Ishikawa (cell line): Measurements from ENCODE around the gene DENND5A.

Experiments
- CEBPB ChIP-seq: IDR thresholded peaks from 2 replicates; pipeline ENCODE4 v1.6.1; 2012
- CREB1 ChIP-seq: IDR thresholded peaks from 2 replicates; pipeline ENCODE4 v1.6.1; 2012; ENCODE audit warnings: low read depth
- EGR1 ChIP-seq: IDR thresholded peaks from 2 replicates; pipeline ENCODE4 v1.6.1; 2012
- EP300 ChIP-seq: IDR thresholded peaks from 2 replicates; pipeline ENCODE4 v1.6.1; 2012; ENCODE audit warnings: borderline replicate concordance
- FOXM1 ChIP-seq: IDR thresholded peaks from 2 replicates; pipeline ENCODE4 v1.6.1; 2012; ENCODE audit warnings: low read depth, borderline replicate concordance
- MAX ChIP-seq: IDR thresholded peaks from 2 replicates; pipeline ENCODE4 v1.6.1; 2012
- NFIC ChIP-seq: IDR thresholded peaks from 2 replicates; pipeline ENCODE4 v1.6.1; 2012
- RAD21 ChIP-seq: IDR thresholded peaks from 2 replicates; pipeline ENCODE4 v1.6.1; 2012; ENCODE audit warnings: low read depth
- REST ChIP-seq: IDR thresholded peaks from 2 replicates; pipeline ENCODE4 v1.6.1; 2012; ENCODE audit warnings: low read depth, mild to moderate bottlenecking
- TAF1 ChIP-seq: IDR thresholded peaks from 2 replicates; pipeline ENCODE4 v1.6.1; 2012; ENCODE audit warnings: low read depth, mild to moderate bottlenecking
- TCF12 ChIP-seq: IDR thresholded peaks from 2 replicates; pipeline ENCODE4 v1.6.1; 2012; ENCODE audit warnings: low read depth
- TEAD4 ChIP-seq: IDR thresholded peaks from 2 replicates; pipeline ENCODE4 v1.6.1; 2012
- USF1 ChIP-seq: IDR thresholded peaks from 2 replicates; pipeline ENCODE4 v1.6.1; 2012
- YY1 ChIP-seq: IDR thresholded peaks from 2 replicates; pipeline ENCODE4 v1.6.1; 2012; ENCODE audit warnings: low read depth
- ZBTB7A ChIP-seq: IDR thresholded peaks from 2 replicates; pipeline ENCODE4 v1.6.1; 2012; ENCODE audit warnings: low read depth

The DENND5A gene

GRCh38 chr11:9177438-9178091 lies 87.6 kb downstream of the DENND5A start:
- TF ChIP-seq YY1 (no peak), EGR1 (no peak), REST (no peak), FOXM1 (no peak), TEAD4 (no peak)

GRCh38 chr11:9176550-9176949 lies 88.6 kb downstream of the DENND5A start:
- TF ChIP-seq USF1 (no peak), CREB1 (no peak)

- TF ChIP-seq TAF1 (no peak), EGR1 (no peak), FOXM1 (no peak), NFIC (no peak), CREB1 (no peak), TCF12 (no peak), USF1 (no peak), ZBTB7A (no peak), CEBPB (no peak), EP300 (no peak), RAD21 (no peak), REST (no peak), YY1 (no peak), TEAD4 (no peak)
These were observed 89.0 kb downstream of the DENND5A start for GRCh38 chr11:9176136-9176535.

- TF ChIP-seq TAF1, result no peak
- TF ChIP-seq CEBPB, result no peak
- no peak for TF ChIP-seq EP300
- TF ChIP-seq TEAD4, result no peak
- no peak for TF ChIP-seq ZBTB7A
- TF ChIP-seq FOXM1, result no peak
- TF ChIP-seq EGR1, result no peak
- no peak for TF ChIP-seq USF1
- no peak for TF ChIP-seq YY1
- TF ChIP-seq NFIC, result no peak
- TF ChIP-seq RAD21, result no peak
- no peak for TF ChIP-seq CREB1
- TF ChIP-seq MAX, result no peak
- TF ChIP-seq TCF12, result no peak
- TF ChIP-seq REST, result no peak
These were observed 92.8 kb downstream of the DENND5A start for GRCh38 chr11:9172389-9172788.

GRCh38 chr11:9170450-9170849 lies 94.7 kb downstream of the DENND5A start:
- TF ChIP-seq CREB1 (no peak), REST (no peak), TCF12 (no peak), RAD21 (no peak), USF1 (no peak), NFIC (no peak), FOXM1 (no peak), YY1 (no peak), ZBTB7A (no peak), TEAD4 (no peak), EGR1 (no peak), CEBPB (no peak), MAX (no peak), TAF1 (no peak), EP300 (no peak)
